GM18870 (cell line): ENCODE results near the gene ZFYVE9.

Experiments
- ATAC-seq: cut with Tn5 transposase; IDR thresholded peaks from one replicate; pipeline ENCODE4 v1.9.1; 2021; ENCODE audit warnings: moderate library complexity; ENCODE audit not compliant: unreplicated experiment

The ZFYVE9 gene

GRCh38 chr1:52240592-52241210 lies 98.8 kb downstream of the ZFYVE9 start:
- no peak for ATAC-seq

GRCh38 chr1:52243221-52243987 lies 101.5 kb downstream of the ZFYVE9 start:
- ATAC-seq, result no peak

GRCh38 chr1:52249831-52250230 lies 107.9 kb downstream of the ZFYVE9 start:
- no peak for ATAC-seq

- no peak for ATAC-seq
These were observed 111.5 kb downstream of the ZFYVE9 start for GRCh38 chr1:52253421-52253820.

GRCh38 chr1:52259886-52260285 lies 118.0 kb downstream of the ZFYVE9 start:
- ATAC-seq, result no peak

- ATAC-seq, result no peak
These were observed 121.4 kb downstream of the ZFYVE9 start for GRCh38 chr1:52263153-52263910.

GRCh38 chr1:52264530-52265115 lies 122.7 kb downstream of the ZFYVE9 start:
- no peak for ATAC-seq

GRCh38 chr1:52266507-52266906 lies 124.6 kb downstream of the ZFYVE9 start:
- no peak for ATAC-seq

- no peak for ATAC-seq
These were observed 126.5 kb downstream of the ZFYVE9 start for GRCh38 chr1:52268372-52268771.

- ATAC-seq, result no peak
These were observed 139.6 kb downstream of the ZFYVE9 start for GRCh38 chr1:52281518-52281917.

GRCh38 chr1:52288286-52288685 lies 146.4 kb downstream of the ZFYVE9 start:
- no peak for ATAC-seq

- no peak for ATAC-seq
These were observed 152.7 kb downstream of the ZFYVE9 start for GRCh38 chr1:52294580-52294979.

- ATAC-seq, result no peak
These were observed 154.5 kb downstream of the ZFYVE9 start for GRCh38 chr1:52296345-52296744.

GRCh38 chr1:52305417-52306226 lies 163.7 kb downstream of the ZFYVE9 start:
- no peak for ATAC-seq

- ATAC-seq, result no peak
These were observed 164.5 kb downstream of the ZFYVE9 start for GRCh38 chr1:52306227-52307006.

- no peak for ATAC-seq
These were observed 179.2 kb downstream of the ZFYVE9 start for GRCh38 chr1:52321061-52321460.

- ATAC-seq, result no peak
These were observed 181.8 kb downstream of the ZFYVE9 start for GRCh38 chr1:52323731-52324130.

GRCh38 chr1:52325786-52326185 lies 183.9 kb downstream of the ZFYVE9 start:
- no peak for ATAC-seq

GRCh38 chr1:52328615-52329014 lies 186.7 kb downstream of the ZFYVE9 start:
- no peak for ATAC-seq

GRCh38 chr1:52332411-52332810 lies 190.5 kb downstream of the ZFYVE9 start:
- ATAC-seq, result no peak
